GM21717 (cell line): ENCODE measurements around the gene ZCCHC7.
A peak's percentile ranks its signal among the peaks of the same experiment; 100 is the strongest.

ENCODE experiments used
- ATAC-seq: cut with Tn5 transposase; IDR thresholded peaks from one replicate; pipeline ENCODE4 v1.9.1; 2021; ENCODE audit warnings: mild to moderate bottlenecking, moderate library complexity; ENCODE audit not compliant: unreplicated experiment

The ZCCHC7 gene

GRCh38 chr9:37364751-37365360 is 244.5 kb downstream of the ZCCHC7 start:
- ATAC-seq, result no peak

- peak; percentile 31 for ATAC-seq
These were observed 249.3 kb downstream of the ZCCHC7 start for GRCh38 chr9:37369671-37370070.

GRCh38 chr9:37370282-37370681 is 249.9 kb downstream of the ZCCHC7 start:
- no peak for ATAC-seq

GRCh38 chr9:37370968-37371563 is 250.7 kb downstream of the ZCCHC7 start:
- ATAC-seq, result peak; percentile 57

- peak; percentile 15 for ATAC-seq
These were observed 251.4 kb downstream of the ZCCHC7 start for GRCh38 chr9:37371565-37372464.

- no peak for ATAC-seq
These were observed 252.5 kb downstream of the ZCCHC7 start for GRCh38 chr9:37372839-37373238.

- ATAC-seq, result no peak
These were observed 253.2 kb downstream of the ZCCHC7 start for GRCh38 chr9:37373621-37374020.

GRCh38 chr9:37374892-37375291 is 254.5 kb downstream of the ZCCHC7 start:
- no peak for ATAC-seq

GRCh38 chr9:37377688-37378612 is 257.6 kb downstream of the ZCCHC7 start:
- ATAC-seq, result no peak

- no peak for ATAC-seq
These were observed 258.2 kb downstream of the ZCCHC7 start for GRCh38 chr9:37378613-37379004.

- no peak for ATAC-seq
These were observed 259.5 kb downstream of the ZCCHC7 start for GRCh38 chr9:37379835-37380234.

- no peak for ATAC-seq
These were observed 260.2 kb downstream of the ZCCHC7 start for GRCh38 chr9:37380570-37380969.

- no peak for ATAC-seq
These were observed 260.8 kb downstream of the ZCCHC7 start for GRCh38 chr9:37381094-37381741.

GRCh38 chr9:37382161-37382981 is 262.0 kb downstream of the ZCCHC7 start:
- ATAC-seq, result peak; percentile 35

GRCh38 chr9:37382982-37383357 is 262.6 kb downstream of the ZCCHC7 start:
- peak; percentile 18 for ATAC-seq

GRCh38 chr9:37383393-37383792 is 263.0 kb downstream of the ZCCHC7 start:
- ATAC-seq, result no peak

- ATAC-seq, result no peak
These were observed 263.7 kb downstream of the ZCCHC7 start for GRCh38 chr9:37383876-37384746.

GRCh38 chr9:37385286-37385685 is 264.9 kb downstream of the ZCCHC7 start:
- no peak for ATAC-seq

GRCh38 chr9:37386988-37387387 is 266.6 kb downstream of the ZCCHC7 start:
- ATAC-seq, result no peak
